Measurements from ENCODE around the gene RFTN1. TPM values are rescaled to one million over a fixed set of nuclear protein-coding genes. Genes with fewer than 3 reads are reported as not detected.

Gene RFTN1
- total and polyA plus RNA-seq, 9 donors, result 25.2 to 63.1 (median 46.4) TPM

GRCh38 chr3:16507578-16508242, 5.8 kb downstream of the RFTN1 start:
- TF ChIP-seq EP300 (IDR thresholded peaks at IDR 0.05) (no peak), CTCF (IDR thresholded peaks at IDR 0.05) (no peak)
- Histone ChIP-seq H3K27ac (no peak overlapping the region), H3K9me3 (no peaks in the 10 kb centered on the region), H3K36me3 (no peaks in the 10 kb centered on the region), H3K4me3 (no peak overlapping the region), H3K4me1 (ENCODE audit: insufficient read depth) (peaks cover 13% of the 10 kb centered on the region), H3K27me3 (no peaks in the 10 kb centered on the region)
- intact Hi-C loops (cut with DNase I), result no loop called here
- DNase-seq, result no peak
- WGBS, 3 donors, result 93 to 96% (median 94%) methylated on average over 8 of the region's 8 CpGs

GRCh38 chr3:16506884-16507577, 6.5 kb downstream of the RFTN1 start:
- Histone ChIP-seq H3K36me3 (no peaks in the 10 kb centered on the region), H3K4me1 (ENCODE audit: insufficient read depth) (peaks cover 15% of the 10 kb centered on the region), H3K27ac (no peak overlapping the region), H3K4me3 (no peak overlapping the region), H3K27me3 (no peaks in the 10 kb centered on the region), H3K9me3 (no peaks in the 10 kb centered on the region)
- 91 to 98% (median 95%) methylated on average over 2 of the region's 2 CpGs for WGBS, 3 donors
- intact Hi-C loops (cut with DNase I), result no loop called here
- DNase-seq, result no peak
- no peak for TF ChIP-seq EP300 (IDR thresholded peaks at IDR 0.05)
- no peak for TF ChIP-seq CTCF (IDR thresholded peaks at IDR 0.05)
- TF ChIP-seq POLR2A (IDR thresholded peaks at IDR 0.05), result no peak

GRCh38 chr3:16506451-16506850, 7.0 kb downstream of the RFTN1 start:
- intact Hi-C loops (cut with DNase I), result no loop called here
- Histone ChIP-seq H3K27me3 (no peaks in the 10 kb centered on the region), H3K4me3 (no peak overlapping the region), H3K36me3 (no peaks in the 10 kb centered on the region), H3K9me3 (no peaks in the 10 kb centered on the region), H3K4me1 (ENCODE audit: insufficient read depth) (peaks cover 13% of the 10 kb centered on the region), H3K27ac (no peak overlapping the region)
- no peak for DNase-seq
- WGBS, 3 donors, result 64 to 98% (median 76%) methylated on average over 3 of the region's 3 CpGs
- TF ChIP-seq CTCF (IDR thresholded peaks at IDR 0.05) (no peak), EP300 (IDR thresholded peaks at IDR 0.05) (no peak), POLR2A (IDR thresholded peaks at IDR 0.05) (no peak)

GRCh38 chr3:16504692-16505091, 8.8 kb downstream of the RFTN1 start:
- Histone ChIP-seq H3K9me3 (no peaks in the 10 kb centered on the region), H3K36me3 (no peaks in the 10 kb centered on the region), H3K4me3 (no peak overlapping the region), H3K4me1 (ENCODE audit: insufficient read depth) (peaks cover 9% of the 10 kb centered on the region), H3K27me3 (no peaks in the 10 kb centered on the region), H3K27ac (no peak overlapping the region)
- DNase-seq, result no peak
- intact Hi-C loops (cut with DNase I), result no loop called here
- WGBS, 3 donors, result 43 to 96% (median 79%) methylated on average over 4 of the region's 4 CpGs
- no peak for TF ChIP-seq POLR2A (IDR thresholded peaks at IDR 0.05)
- TF ChIP-seq CTCF (IDR thresholded peaks at IDR 0.05), result no peak
- TF ChIP-seq EP300 (IDR thresholded peaks at IDR 0.05), result no peak

Data from ovary (tissue), 9 donors.